Mesodermal cell (in vitro differentiated cells): ENCODE results near the gene MTMR10.

Source experiments
- H3K27ac ChIP-seq: 2 replicates; pipeline ENCODE4 v1.7.0; 2013; ENCODE audit warnings: mild to moderate bottlenecking, low read depth, low read length, moderate library complexity; ENCODE audit not compliant: severe bottlenecking
- H3K36me3 ChIP-seq: 2 replicates; pipeline ENCODE4 v1.7.1; 2013; ENCODE audit warnings: mild to moderate bottlenecking, low read length, moderate library complexity; ENCODE audit not compliant: control insufficient read depth, insufficient read depth
- H3K4me1 ChIP-seq: one replicate; pipeline ENCODE4 v1.7.1; 2013; ENCODE audit warnings: mild to moderate bottlenecking, low read length; ENCODE audit not compliant: insufficient read depth, control insufficient read depth, poor library complexity, severe bottlenecking
- H3K4me3 ChIP-seq: 2 replicates; pipeline ENCODE4 v1.7.0; 2013; ENCODE audit warnings: low read length, control low read depth, mild to moderate bottlenecking; ENCODE audit not compliant: insufficient read depth, poor library complexity, severe bottlenecking; ENCODE audit errors: extremely low read depth
- H3K9me3 ChIP-seq: 2 replicates; pipeline ENCODE4 v1.7.1; 2013; ENCODE audit warnings: mild to moderate bottlenecking, low read length, moderate library complexity; ENCODE audit not compliant: control insufficient read depth
- WGBS, 2 experiments: methylation state at CpG; one replicate each; pipeline ENCODE4 v1.1.5; 2013; ENCODE audit warnings: missing lambda C conversion rate in 2 of 2; ENCODE audit not compliant: insufficient coverage in 2 of 2; 5-methylcytosine and 5-hydroxymethylcytosine counted together

Gene MTMR10

DNA sequence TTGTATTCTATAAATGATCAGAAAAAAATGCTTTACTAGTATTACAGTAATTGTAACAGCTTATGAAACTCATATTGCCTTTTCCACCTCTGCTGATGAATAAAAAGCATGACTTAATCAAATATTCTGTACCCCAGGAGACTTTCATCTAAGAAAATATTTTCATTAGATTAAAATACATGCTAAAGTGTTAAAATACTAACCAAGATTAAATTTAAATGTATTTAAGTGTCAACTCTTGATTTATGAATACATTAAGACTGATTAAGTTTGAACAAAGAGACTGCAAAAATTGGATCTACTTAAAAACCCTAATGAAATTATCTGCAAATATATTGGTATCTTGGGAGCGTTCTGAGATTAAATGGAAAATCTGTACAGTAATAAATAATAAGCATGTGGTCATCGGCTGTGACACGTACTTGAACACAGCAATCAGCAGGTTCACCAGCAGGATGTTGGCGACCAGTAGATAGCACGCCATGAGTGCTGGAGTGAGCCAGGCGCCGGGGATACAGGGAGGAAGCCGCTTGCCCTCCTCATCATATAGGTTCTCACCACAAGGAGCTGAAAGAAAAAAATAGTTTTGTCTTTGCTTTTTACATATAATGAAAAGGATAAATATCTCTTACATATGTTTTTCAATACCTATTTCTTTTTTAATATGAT, 36.6 kb upstream of the MTMR10 start:
- Histone ChIP-seq H3K9me3 (no peaks in the 10 kb centered on the region), H3K4me3 (no peak overlapping the region), H3K4me1 (peaks cover 23% of the 10 kb centered on the region), H3K27ac (no peak overlapping the region), H3K36me3 (no peaks in the 10 kb centered on the region)
- 89 to 95% methylated on average over 4 to 5 of the region's 8 CpGs for WGBS, 2 experiments

DNA sequence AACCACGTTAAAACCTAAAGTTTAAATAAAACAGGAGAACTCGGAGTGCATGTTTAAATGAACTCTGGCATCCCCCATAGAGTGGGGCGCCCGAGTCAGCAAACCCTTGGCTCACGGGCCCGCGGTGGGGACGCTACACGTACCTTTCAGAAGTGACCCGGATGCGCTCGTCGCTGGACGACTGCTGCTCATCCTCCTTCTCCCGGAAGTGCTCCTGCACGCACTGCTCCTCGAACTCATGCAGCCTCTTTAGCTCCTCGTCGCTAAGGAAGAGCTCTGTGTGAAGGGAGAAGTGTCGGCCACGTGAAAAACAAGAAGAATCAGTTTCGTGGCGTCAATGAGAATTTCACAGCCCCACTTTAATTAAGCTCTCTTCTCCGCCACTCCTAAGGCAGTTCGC, 34.6 kb upstream of the MTMR10 start:
- Histone ChIP-seq H3K36me3 (no peaks in the 10 kb centered on the region), H3K9me3 (no peaks in the 10 kb centered on the region), H3K4me1 (peaks cover 18% of the 10 kb centered on the region), H3K27ac (no peak overlapping the region), H3K4me3 (no peak overlapping the region)
- WGBS, 2 experiments, result 95 to 96% methylated on average over 21 to 23 of the region's 25 CpGs

DNA sequence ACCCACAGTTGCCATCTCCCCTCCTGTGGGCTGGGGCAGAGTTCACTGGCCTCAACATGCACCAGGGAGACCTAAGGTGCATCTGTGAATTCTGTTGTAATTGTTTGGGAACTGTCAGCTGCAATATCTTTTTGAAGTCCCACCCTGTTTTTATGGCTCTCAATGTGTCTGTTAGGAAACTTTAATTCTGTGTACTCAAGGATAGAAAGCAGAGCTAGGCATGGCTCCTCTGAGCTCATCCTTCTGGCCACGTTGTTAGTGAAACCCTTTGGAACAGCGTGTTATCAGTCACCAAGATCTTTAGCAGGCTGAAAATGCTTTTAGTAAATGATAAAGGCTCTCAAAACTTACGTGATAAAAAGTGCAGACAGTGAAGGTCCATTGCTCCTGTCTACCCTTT, 33.6 kb upstream of the MTMR10 start:
- H3K4me1 ChIP-seq, result peaks cover 18% of the 10 kb centered on the region
- H3K27ac ChIP-seq, result peak overlapping the region; percentile 94
- H3K9me3 ChIP-seq, result no peaks in the 10 kb centered on the region
- no peaks in the 10 kb centered on the region for H3K36me3 ChIP-seq
- WGBS, 2 experiments, result 56 to 65% methylated on average over 2 to 3 of the region's 3 CpGs
- H3K4me3 ChIP-seq, result no peak overlapping the region

DNA sequence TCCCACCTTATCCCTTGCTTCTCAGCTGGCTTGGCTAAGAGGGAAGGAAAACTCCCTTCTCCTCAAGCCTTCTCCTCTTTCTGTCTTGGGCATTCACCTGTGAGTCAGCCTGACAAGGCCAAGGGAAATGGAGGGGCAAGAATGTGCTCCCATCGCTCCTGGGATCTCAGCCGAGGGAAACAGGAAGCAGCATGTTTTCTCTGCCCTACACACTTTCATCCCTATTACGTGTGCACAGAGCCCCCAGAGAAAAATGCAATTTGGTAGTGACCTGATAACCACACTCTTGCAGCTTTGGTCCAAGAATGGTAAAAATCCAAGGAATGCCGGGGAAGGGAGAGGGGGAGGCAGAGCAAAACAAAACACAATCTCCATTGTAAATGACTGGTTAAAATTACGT, 32.9 kb upstream of the MTMR10 start:
- Histone ChIP-seq H3K36me3 (no peaks in the 10 kb centered on the region), H3K9me3 (no peaks in the 10 kb centered on the region), H3K27ac (peak overlapping the region; percentile 94), H3K4me3 (no peak overlapping the region), H3K4me1 (peaks cover 18% of the 10 kb centered on the region)
- WGBS, 2 experiments, result 7 to 20% methylated on average over 1 to 3 of the region's 5 CpGs

DNA sequence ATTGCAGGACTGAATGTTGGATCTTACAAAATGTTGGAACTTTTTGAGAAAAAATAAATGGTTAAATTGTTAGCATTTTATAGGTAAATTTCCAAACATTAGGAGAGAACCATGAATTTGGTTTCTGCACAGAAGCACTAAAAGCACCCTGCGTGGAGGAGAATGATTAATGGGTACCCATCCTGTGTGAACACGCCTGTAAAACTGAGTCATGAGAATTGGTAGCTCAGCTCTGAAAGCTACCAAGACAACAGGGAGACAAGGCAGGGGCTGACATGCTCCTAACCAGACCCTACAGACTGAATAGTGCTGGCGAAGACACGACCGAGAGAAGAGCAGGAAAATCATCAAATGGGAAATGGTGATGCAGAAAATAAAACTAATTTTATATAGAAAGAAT, 32.4 kb upstream of the MTMR10 start:
- 80 to 100% methylated on average over 1 to 2 of the region's 5 CpGs for WGBS, 2 experiments
- H3K9me3 ChIP-seq, result no peaks in the 10 kb centered on the region

DNA sequence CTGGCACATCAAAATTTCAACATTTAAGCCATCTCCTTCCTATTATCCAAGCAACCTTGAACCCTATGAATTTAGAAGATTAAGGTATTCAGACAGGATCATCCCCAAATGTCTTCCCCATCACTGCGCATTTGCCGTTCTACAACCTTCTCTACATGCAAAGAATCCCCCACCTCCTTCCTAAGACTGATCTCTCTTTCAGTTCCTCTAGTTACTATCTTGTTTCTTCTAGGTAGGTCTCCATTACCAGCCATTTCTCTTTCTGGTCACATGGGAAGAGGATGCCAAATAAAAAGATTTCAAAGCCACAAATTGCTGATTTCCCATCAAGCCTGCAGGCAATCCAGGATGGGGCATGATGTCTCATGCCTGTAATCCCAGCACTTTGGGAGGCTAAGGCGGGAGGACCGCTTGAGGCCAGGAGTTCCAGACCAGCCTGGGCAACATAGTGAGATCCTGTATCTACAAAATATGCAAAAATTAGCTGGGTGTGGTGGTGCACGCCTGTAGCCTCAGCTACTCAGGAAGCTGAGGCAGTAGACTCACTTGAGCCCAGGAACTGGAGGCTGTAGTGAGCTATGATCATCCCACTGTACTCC, 29.7 kb upstream of the MTMR10 start:
- 89 to 96% methylated on average over 5 of the region's 5 CpGs for WGBS, 2 experiments
- peaks cover 18% of the 10 kb centered on the region for H3K4me1 ChIP-seq
- no peaks in the 10 kb centered on the region for H3K9me3 ChIP-seq

More for the DNA sequence above, 32.4 kb upstream of the MTMR10 start:
- H3K4me3 ChIP-seq, result no peak overlapping the region
- no peaks in the 10 kb centered on the region for H3K36me3 ChIP-seq
- peaks cover 18% of the 10 kb centered on the region for H3K4me1 ChIP-seq
- H3K27ac ChIP-seq, result peak overlapping the region; percentile 94

DNA sequence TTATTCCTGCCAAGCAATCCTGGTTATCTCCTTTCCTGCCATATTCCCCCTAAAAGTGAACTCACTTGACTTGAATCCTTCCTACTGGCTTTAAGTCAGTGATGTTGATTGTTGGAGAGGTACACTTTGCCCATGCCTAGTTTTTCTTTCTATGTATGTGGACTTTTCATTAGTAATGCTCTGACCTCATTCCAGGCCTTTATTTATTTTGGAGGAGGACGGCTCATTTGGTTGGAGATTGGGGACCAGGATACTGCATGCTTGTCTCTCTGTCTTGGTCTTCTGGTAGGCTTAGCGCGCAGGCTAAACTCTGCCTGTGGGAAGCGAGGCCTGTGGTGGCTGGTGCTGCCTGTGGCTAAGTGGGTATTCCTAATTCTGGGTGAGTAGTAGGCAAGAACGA, 29.1 kb upstream of the MTMR10 start:
- WGBS, 2 experiments, result 100% methylated on average over 1 of the region's 5 CpGs; no CpG with 5 or more reads in 1 of the 2 experiments
- H3K27ac ChIP-seq, result no peak overlapping the region
- H3K9me3 ChIP-seq, result no peaks in the 10 kb centered on the region
- H3K36me3 ChIP-seq, result no peaks in the 10 kb centered on the region
- H3K4me3 ChIP-seq, result no peak overlapping the region
- H3K4me1 ChIP-seq, result peaks cover 18% of the 10 kb centered on the region

More for the DNA sequence above, 29.7 kb upstream of the MTMR10 start:
- H3K4me3 ChIP-seq, result no peak overlapping the region
- no peaks in the 10 kb centered on the region for H3K36me3 ChIP-seq
- no peak overlapping the region for H3K27ac ChIP-seq

DNA sequence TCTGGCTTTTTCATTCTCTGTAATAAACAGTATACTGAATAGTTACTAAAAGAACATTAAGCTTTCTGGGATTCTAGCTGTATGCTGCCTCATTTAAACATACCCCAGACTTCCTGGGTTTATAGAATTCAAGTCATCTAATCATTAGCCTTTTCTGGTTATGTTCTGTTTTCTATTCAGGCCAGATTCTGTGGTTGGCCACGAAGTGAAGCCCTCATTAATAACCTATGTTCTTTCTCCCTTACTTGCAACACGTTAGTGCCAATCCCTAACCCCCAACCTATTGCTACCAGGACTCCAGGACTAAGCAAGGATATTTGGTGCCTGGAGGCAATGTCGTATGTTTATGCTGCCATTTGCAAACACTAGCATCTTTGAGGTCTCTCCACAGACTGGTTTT, 28.6 kb upstream of the MTMR10 start:
- Histone ChIP-seq H3K27ac (no peak overlapping the region), H3K4me3 (no peak overlapping the region), H3K4me1 (peaks cover 12% of the 10 kb centered on the region), H3K9me3 (no peaks in the 10 kb centered on the region), H3K36me3 (no peaks in the 10 kb centered on the region)
- WGBS, 2 experiments, result 93 to 97% methylated on average over 2 to 3 of the region's 3 CpGs

DNA sequence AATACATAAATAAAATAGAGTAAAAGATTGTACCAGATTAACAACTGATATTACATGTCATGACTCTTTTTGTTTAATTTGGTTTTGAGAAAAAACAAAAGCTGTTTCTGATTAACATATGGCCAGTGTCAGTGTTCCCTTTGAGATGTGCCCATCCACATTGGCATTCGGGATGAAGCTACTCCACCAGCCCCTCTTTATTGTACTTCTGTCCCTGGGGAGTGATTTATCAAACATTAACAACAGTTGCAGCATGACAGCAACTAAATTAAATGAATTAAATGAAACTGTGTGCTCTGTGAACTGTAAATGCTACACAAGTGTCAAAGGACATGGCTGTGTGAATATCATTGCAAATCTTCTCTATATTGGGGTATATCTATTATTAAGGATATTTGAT, 25.9 kb upstream of the MTMR10 start:
- WGBS, 2 experiments, result 100% methylated on average over 1 of the region's 1 CpG; no CpG with 5 or more reads in 1 of the 2 experiments
- Histone ChIP-seq H3K27ac (no peak overlapping the region), H3K9me3 (no peaks in the 10 kb centered on the region), H3K4me3 (no peak overlapping the region), H3K4me1 (no peaks in the 10 kb centered on the region), H3K36me3 (no peaks in the 10 kb centered on the region)

DNA sequence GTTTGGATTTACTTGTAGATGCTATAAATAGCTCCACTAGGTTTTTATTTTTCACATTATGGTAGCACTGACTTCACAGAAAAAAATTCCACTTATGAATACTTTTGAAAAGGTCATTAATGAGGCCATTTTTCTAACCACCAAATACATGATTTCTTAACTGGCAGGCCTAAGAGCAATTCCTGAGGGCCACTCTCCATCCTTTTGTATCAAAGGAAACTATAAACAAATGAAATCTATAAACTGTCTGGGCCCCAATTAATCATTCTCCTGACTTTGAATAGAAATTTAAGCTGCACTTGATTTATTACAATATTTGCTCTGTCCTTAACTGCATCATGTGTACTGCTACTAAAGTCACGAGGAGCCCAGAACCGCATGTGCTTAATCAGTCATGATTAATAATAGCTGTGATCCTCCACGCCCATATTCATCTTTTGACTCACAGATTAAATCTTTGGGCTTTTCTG, 25.1 kb upstream of the MTMR10 start:
- no peak overlapping the region for H3K27ac ChIP-seq
- no peak overlapping the region for H3K4me3 ChIP-seq
- H3K36me3 ChIP-seq, result no peaks in the 10 kb centered on the region
- H3K4me1 ChIP-seq, result no peaks in the 10 kb centered on the region
- 83 to 94% methylated on average over 2 to 3 of the region's 3 CpGs for WGBS, 2 experiments
- no peaks in the 10 kb centered on the region for H3K9me3 ChIP-seq

DNA sequence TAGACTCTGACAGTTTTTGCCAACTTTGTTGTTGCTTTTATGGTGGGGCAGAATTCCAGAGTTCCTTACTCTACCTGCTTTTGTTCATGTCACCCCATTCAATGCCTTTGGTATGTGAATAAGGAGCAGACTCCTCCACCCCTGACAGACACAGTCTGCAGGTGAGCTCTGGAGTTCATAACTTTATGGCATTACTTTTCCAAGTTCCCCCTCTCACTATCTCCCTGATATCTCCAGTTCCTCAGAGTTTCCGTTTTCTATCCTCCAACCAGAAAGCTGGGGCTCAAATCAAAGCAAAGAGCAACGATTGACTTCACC, 23.1 kb upstream of the MTMR10 start:
- Histone ChIP-seq H3K4me1 (no peaks in the 10 kb centered on the region), H3K4me3 (no peak overlapping the region)
- WGBS, 2 experiments, result no CpG with 5 or more reads among the region's 2 CpGs

More for the DNA sequence above, 23.1 kb upstream of the MTMR10 start:
- Histone ChIP-seq H3K9me3 (no peaks in the 10 kb centered on the region), H3K36me3 (no peaks in the 10 kb centered on the region), H3K27ac (no peak overlapping the region)
